ENCODE measurements around the gene ZNF865.

GRCh38 chr19:55645512-55645881, 40.0 kb downstream of the ZNF865 start:
- TF ChIP-seq, protein P1, sequence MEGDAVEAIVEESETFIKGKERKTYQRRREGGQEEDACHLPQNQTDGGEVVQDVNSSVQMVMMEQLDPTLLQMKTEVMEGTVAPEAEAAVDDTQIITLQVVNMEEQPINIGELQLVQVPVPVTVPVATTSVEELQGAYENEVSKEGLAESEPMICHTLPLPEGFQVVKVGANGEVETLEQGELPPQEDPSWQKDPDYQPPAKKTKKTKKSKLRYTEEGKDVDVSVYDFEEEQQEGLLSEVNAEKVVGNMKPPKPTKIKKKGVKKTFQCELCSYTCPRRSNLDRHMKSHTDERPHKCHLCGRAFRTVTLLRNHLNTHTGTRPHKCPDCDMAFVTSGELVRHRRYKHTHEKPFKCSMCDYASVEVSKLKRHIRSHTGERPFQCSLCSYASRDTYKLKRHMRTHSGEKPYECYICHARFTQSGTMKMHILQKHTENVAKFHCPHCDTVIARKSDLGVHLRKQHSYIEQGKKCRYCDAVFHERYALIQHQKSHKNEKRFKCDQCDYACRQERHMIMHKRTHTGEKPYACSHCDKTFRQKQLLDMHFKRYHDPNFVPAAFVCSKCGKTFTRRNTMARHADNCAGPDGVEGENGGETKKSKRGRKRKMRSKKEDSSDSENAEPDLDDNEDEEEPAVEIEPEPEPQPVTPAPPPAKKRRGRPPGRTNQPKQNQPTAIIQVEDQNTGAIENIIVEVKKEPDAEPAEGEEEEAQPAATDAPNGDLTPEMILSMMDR (IDR thresholded peaks at IDR 0.05) = no peak
- no peak for TF ChIP-seq POLR2A (IDR thresholded peaks at IDR 0.05)
- no peak for TF ChIP-seq EP300 (IDR thresholded peaks at IDR 0.05)

Measured in ovary (tissue), 3 donors.